D721Med (cell line): Measurements from ENCODE around the gene TRIP10.
"Not testable (repeated sequence)": the region's sequence is repeated elsewhere in the genome, so short reads cannot be mapped to it uniquely, and the experiment has no call there.

Experiments
- DNase-seq: peaks from one replicate; pipeline ENCODE4 v3.0.0; 2011; ENCODE audit warnings: low spot score; ENCODE audit not compliant: insufficient read length
- FAIRE-seq: peaks from 2 replicates; lab custom pipeline; 2011; peaks lifted over from hg19 to GRCh38; lab: Jason Lieb, UNC
- TF ChIP-seq, protein P1 (sequence below): IDR thresholded peaks from 2 replicates; pipeline ENCODE4 v1.5.1; 2012; ENCODE audit warnings: mild to moderate bottlenecking, control low read depth; ENCODE audit not compliant: insufficient read depth; ENCODE audit errors: missing control alignments

TRIP10 gene

GRCh38 chr19:6707011-6707657, 32.3 kb upstream of the TRIP10 start:
- TF ChIP-seq, protein P1, sequence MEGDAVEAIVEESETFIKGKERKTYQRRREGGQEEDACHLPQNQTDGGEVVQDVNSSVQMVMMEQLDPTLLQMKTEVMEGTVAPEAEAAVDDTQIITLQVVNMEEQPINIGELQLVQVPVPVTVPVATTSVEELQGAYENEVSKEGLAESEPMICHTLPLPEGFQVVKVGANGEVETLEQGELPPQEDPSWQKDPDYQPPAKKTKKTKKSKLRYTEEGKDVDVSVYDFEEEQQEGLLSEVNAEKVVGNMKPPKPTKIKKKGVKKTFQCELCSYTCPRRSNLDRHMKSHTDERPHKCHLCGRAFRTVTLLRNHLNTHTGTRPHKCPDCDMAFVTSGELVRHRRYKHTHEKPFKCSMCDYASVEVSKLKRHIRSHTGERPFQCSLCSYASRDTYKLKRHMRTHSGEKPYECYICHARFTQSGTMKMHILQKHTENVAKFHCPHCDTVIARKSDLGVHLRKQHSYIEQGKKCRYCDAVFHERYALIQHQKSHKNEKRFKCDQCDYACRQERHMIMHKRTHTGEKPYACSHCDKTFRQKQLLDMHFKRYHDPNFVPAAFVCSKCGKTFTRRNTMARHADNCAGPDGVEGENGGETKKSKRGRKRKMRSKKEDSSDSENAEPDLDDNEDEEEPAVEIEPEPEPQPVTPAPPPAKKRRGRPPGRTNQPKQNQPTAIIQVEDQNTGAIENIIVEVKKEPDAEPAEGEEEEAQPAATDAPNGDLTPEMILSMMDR: no peak
- DNase-seq (no peak), FAIRE-seq (no peak)

DNA sequence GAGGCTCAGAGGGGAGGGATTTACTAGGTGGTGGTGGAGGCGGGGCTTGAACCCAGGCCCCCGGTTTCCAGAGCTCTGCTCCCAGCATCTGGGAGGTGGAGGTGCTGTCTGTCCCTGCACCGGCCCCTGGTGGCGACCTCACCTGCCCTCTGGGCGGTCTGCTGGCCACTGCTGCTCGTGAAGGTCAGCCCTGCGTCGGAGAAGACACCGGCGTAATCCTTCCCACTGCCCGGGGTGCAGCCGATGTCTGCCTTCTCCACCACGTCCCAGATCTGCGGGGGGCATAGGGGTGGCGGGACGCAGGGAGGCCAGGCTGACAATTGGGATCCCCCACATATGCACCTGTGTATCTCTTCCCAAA, 31.8 kb upstream of the TRIP10 start:
- DNase-seq (no peak), FAIRE-seq (no peak)
- TF ChIP-seq, protein P1: no peak

GRCh38 chr19:6708346-6708745, 31.1 kb upstream of the TRIP10 start:
- DNase-seq (no peak), FAIRE-seq (no peak)
- TF ChIP-seq, protein P1: no peak

DNA sequence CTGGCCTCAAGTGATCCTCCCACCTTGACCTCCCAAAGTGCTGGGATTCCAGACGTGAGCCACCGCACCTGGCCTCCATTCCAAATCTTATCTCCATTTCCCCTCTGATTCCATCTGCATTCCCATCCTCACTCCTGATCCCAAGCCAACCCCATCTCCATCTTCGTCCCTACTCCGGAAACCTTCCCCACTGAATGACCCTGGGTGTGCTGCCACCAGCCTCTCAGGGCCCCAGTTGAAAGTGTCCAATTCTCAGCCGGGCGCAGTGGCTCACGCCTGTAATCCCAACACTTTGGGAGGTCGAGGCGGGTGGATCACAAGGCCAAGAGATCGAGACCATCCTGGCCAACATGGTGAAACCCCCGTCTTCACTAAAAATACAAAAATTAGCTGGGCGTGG, 30.6 kb upstream of the TRIP10 start:
- not testable (repeated sequence) for FAIRE-seq, DNase-seq

DNA sequence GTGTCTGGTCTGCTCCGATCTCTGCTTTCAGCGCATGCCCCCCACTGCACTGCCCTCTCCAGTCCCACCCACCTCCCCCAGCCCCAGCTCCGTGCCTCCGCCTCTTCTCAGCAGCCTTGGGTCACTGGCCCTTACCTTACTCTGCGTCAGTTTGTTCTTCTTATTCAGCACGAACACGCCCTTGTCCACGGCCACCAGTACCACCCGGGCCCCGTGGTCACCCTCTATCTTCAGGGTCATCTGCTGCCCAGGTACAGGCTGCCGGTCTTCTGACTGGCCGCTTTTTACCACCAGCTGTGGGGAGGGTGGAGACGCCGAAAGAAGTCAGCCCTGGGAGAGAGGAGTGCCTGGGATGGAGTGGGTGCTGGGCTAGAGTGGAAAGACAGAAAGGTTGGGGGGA, 29.9 kb upstream of the TRIP10 start:
- TF ChIP-seq, protein P1: no peak
- FAIRE-seq (no peak), DNase-seq (no peak)

DNA sequence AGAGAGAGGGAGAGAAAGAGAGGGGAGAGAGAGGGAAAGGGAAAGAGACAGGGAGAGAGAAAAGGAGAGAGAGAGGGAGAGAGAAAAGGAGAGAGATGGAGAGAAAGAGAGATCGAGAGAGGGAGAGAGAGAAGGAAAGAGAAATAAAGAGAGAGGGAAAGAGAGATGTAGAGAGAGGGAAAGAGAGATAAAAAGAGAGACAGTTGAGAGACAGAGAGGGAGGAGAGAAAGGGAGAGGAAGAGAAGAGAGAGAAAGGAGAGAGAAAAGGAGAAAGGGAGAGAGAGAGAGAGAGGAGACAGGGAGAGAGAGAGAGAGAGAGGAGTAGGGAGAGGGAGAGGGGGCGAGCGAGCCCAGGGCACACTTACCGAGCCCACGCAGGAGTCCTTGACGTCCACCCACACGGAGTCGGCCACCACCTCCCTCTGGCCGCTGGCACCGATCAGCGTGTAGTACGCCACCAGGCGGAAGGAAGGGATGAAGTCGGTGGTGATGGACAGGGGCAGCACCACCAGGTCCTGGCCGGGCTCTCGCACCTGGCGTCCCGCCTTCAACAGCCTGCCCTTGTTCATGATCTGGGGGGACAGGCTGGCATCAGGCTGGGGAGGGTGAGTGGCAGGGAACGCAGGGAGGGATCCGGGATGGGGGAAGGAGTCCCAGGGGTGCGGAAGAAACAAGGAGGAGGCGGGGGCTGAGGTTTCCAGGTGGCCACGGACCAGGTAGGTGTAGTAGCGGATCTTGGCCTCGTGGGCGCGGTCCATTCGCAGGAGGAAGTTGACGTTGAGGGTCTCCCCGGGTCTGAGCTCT, 29.0 kb upstream of the TRIP10 start:
- TF ChIP-seq, protein P1: peak; percentile 29
- FAIRE-seq (no peak), DNase-seq (no peak)

DNA sequence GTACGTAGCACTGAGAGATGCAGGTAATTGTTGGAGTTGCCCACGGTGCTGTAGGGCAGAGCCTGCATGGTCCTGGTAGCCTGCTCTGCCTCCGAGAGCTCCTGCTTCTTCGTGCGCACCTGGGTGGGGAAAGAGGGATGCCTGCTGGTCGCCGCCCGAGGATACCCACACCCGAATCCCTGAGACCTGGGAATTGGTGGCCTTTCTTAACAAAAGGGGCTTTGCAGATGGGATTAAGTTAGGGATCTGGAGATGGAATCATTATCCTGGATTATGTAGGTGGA, 28.5 kb upstream of the TRIP10 start:
- no peak for DNase-seq
- TF ChIP-seq, protein P1: no peak
- no peak for FAIRE-seq
